Peyer's patch (tissue), 4 donors: ENCODE results near the gene ULK1. TPM values are rescaled to one million over a fixed set of nuclear protein-coding genes. Genes with fewer than 3 reads are reported as not detected.
"Not testable (repeated sequence)": the region's sequence is repeated elsewhere in the genome, so short reads cannot be mapped to it uniquely, and the experiment has no call there.

ENCODE experiments used
- DNase-seq, 3 donors: peaks; one replicate each; pipeline ENCODE4 v3.0.0-alpha.2; 2017 to 2019
- H3K27ac ChIP-seq, 4 donors: fragments of 200-600 bp; sonication (generic); one replicate each; pipeline ENCODE4 v1.5.1; 2016 to 2019
- H3K27me3 ChIP-seq, 2 donors: fragments of 200-600 bp; sonication (generic); one replicate each; pipeline ENCODE4 v1.5.1; 2019
- H3K36me3 ChIP-seq, 3 donors: fragments of 200-600 bp; sonication (generic); one replicate each; pipeline ENCODE4 v1.5.1; 2016 to 2019
- H3K4me1 ChIP-seq, 4 donors: fragments of 200-600 bp; sonication (generic); one replicate each; pipeline ENCODE4 v1.5.1; 2016 to 2019
- H3K4me3 ChIP-seq, 4 donors: fragments of 200-600 bp; sonication (generic); 1 replicate in 3 of 4; 2 replicates in 1 of 4; pipeline ENCODE4 v1.5.1; 2016 to 2019; ENCODE audit warnings: mild to moderate bottlenecking in 1 of 4
- H3K9me3 ChIP-seq, 4 donors: fragments of 200-600 bp; sonication (generic); one replicate each; pipeline ENCODE4 v1.5.1; 2016 to 2019; ENCODE audit warnings: mild to moderate bottlenecking in 1 of 4
- CTCF ChIP-seq, 6 experiments: fragments of 450-650 bp in 4 of 6; fragments of 200-600 bp in 2 of 6; sonication (generic) in 1 of 6; IDR thresholded peaks; one replicate each; pipeline ENCODE4 v1.5.1; 2017 to 2019; ENCODE audit warnings: antibody characterized with exemption in 6 of 6, mild to moderate bottlenecking in 3 of 6, moderate library complexity in 1 of 6
- POLR2A ChIP-seq, 2 donors: fragments of 450-650 bp; IDR thresholded peaks; one replicate each; pipeline ENCODE4 v1.5.1; 2017; ENCODE audit warnings: antibody characterized with exemption in 2 of 2, mild to moderate bottlenecking in 2 of 2, moderate library complexity in 2 of 2
- total RNA-seq, 4 donors: library from RNA; depleted of rRNA; stranded (reverse); fragments of >200 nt; gene quantifications; one replicate each; pipeline ENCODE4 v1.1.0, GENCODE V29; 2016

ULK1 gene
- total RNA-seq, 4 donors from 2014 or later: 25.2 to 54.1 (median 38.8) TPM

GRCh38 chr12:131869871-131870418 lies 24.5 kb upstream of the ULK1 start:
- no peak for TF ChIP-seq CTCF (IDR thresholded peaks at IDR 0.05)
- H3K27me3 ChIP-seq: no peaks in the 10 kb centered on the region
- no peaks in the 10 kb centered on the region for H3K36me3 ChIP-seq
- no peaks in the 10 kb centered on the region for H3K4me1 ChIP-seq
- no peak overlapping the region for H3K27ac ChIP-seq
- H3K9me3 ChIP-seq: no peaks in the 10 kb centered on the region
- no peak for DNase-seq
- no peak overlapping the region for H3K4me3 ChIP-seq

GRCh38 chr12:131871677-131872076 lies 22.7 kb upstream of the ULK1 start:
- H3K27ac ChIP-seq: no peak overlapping the region
- H3K4me1 ChIP-seq: no peaks in the 10 kb centered on the region
- H3K4me3 ChIP-seq: no peak overlapping the region
- TF ChIP-seq POLR2A (IDR thresholded peaks at IDR 0.05) (no peak), CTCF (IDR thresholded peaks at IDR 0.05) (no peak)
- no peak for DNase-seq
- H3K36me3 ChIP-seq: no peaks in the 10 kb centered on the region
- H3K27me3 ChIP-seq: no peaks in the 10 kb centered on the region
- H3K9me3 ChIP-seq: no peaks in the 10 kb centered on the region

DNA sequence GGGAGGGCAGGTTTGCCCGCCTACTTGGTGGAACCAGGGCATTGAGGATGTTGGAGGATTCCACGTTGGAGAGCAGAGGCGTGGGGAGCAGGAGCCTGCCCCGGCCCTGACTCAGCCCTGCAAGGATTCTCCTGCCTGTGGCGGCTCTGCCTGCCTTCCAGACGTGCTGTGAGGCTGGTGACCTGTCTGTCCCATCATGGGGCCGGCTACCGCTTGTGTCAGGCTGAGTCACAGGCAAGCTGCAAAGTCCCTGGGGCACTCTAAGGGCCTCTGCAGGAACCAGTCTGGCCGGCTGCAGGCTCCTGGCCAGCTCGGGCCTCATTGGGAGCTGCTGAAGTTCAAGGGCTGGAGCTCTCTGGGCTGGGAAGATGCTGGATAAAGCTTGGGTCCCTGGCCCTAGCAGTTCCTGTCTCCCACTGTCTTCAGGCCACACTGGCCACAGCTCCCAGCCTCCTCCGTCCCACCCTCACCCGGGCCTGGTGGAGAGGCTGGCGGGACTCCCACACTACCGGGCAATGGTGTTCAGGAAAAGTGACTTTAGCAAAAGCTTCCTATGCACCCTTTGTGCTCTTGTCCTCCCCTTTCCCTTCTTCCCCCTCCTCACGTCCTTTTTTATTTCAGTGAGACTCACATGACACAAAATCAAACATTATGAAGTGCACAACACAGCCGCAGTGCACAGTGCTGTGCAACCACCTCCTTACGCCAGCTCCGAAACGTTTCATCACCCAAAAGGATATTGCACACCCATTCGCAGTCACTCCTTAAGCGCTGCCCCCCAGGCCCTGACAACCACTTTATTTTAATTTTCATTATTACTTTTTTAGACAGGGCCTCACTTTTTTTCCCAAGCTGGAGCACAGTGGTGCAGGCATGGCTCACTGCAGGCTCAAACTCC lies 22.0 kb upstream of the ULK1 start:
- Histone ChIP-seq H3K4me3 (no peak overlapping the region), H3K27me3 (no peaks in the 10 kb centered on the region), H3K36me3 (no peaks in the 10 kb centered on the region), H3K9me3 (no peaks in the 10 kb centered on the region), H3K4me1 (no peaks in the 10 kb centered on the region), H3K27ac (no peak overlapping the region)
- TF ChIP-seq CTCF (IDR thresholded peaks at IDR 0.05) (no peak), POLR2A (IDR thresholded peaks at IDR 0.05) (no peak)
- no peak for DNase-seq

- Histone ChIP-seq H3K36me3 (no peaks in the 10 kb centered on the region), H3K27me3 (no peaks in the 10 kb centered on the region), H3K4me3 (no peak overlapping the region), H3K27ac (no peak overlapping the region), H3K9me3 (no peaks in the 10 kb centered on the region), H3K4me1 (no peaks in the 10 kb centered on the region)
- TF ChIP-seq POLR2A (IDR thresholded peaks at IDR 0.05) (no peak), CTCF (IDR thresholded peaks at IDR 0.05) (no peak)
- no peak for DNase-seq
These were observed 21.1 kb upstream of the ULK1 start for GRCh38 chr12:131873293-131873692.

GRCh38 chr12:131874972-131875371 lies 19.4 kb upstream of the ULK1 start:
- DNase-seq, H3K27me3 ChIP-seq, H3K4me3 ChIP-seq, H3K4me1 ChIP-seq, H3K27ac ChIP-seq, H3K9me3 ChIP-seq, H3K36me3 ChIP-seq: not testable (repeated sequence)

DNA sequence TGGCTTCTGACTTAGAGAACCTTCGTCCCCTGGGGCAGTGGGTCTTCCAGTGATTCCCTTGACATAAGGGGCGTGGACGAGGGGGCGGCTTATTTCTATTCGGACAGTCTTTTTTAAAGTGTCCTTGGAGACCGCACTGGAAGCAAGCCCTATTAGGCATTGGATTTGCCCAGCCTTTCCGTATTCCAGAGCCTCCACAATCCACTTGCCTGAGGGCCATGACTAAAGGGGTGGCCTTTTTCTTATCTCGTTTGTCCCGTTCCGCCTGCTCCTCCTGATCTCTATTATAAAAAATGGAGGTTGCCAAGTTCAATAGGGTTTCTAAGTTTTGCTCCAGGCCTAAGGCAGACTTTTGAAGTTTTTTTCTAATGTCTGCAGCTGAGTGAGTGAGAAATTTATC lies 17.2 kb upstream of the ULK1 start:
- not testable (repeated sequence) for H3K4me1 ChIP-seq, H3K27ac ChIP-seq, DNase-seq, H3K36me3 ChIP-seq, H3K27me3 ChIP-seq, H3K9me3 ChIP-seq, H3K4me3 ChIP-seq

- not testable (repeated sequence) for H3K27me3 ChIP-seq, H3K9me3 ChIP-seq, H3K4me3 ChIP-seq, DNase-seq, H3K27ac ChIP-seq, H3K4me1 ChIP-seq, H3K36me3 ChIP-seq
These were observed 16.0 kb upstream of the ULK1 start for GRCh38 chr12:131878436-131878835.
